Activated T-helper 17 cell treated with anti-CD3 and anti-CD28 coated beads, Interleukin-2, amount 50 U/mL, for 72 hours (primary cell): ENCODE results near the gene ANKLE1. TPM values are rescaled to one million over a fixed set of nuclear protein-coding genes. Genes with fewer than 3 reads are reported as not detected.
"Not testable (repeated sequence)": the region's sequence is repeated elsewhere in the genome, so short reads cannot be mapped to it uniquely, and the experiment has no call there.

Experiments used
- ATAC-seq: fragments of 150-1000 bp; cut with Tn5 transposase; replicated peaks from 2 replicates; pipeline ENCODE4 v1.10.0; 2021; ENCODE audit warnings: mild to moderate bottlenecking, moderate library complexity
- H3K27ac Mint-ChIP-seq: one replicate; pipeline ENCODE4 v1.8.0; 2022; ENCODE audit warnings: mixed read lengths
- H3K27me3 Mint-ChIP-seq: one replicate; pipeline ENCODE4 v1.8.0; 2022; ENCODE audit warnings: mixed read lengths
- H3K36me3 Mint-ChIP-seq: one replicate; pipeline ENCODE4 v1.8.0; 2022; ENCODE audit warnings: low read depth, mild to moderate bottlenecking, mixed read lengths
- H3K4me1 Mint-ChIP-seq: one replicate; pipeline ENCODE4 v1.8.0; 2022; ENCODE audit warnings: mixed read lengths
- H3K4me3 Mint-ChIP-seq: one replicate; pipeline ENCODE4 v1.8.0; 2022; ENCODE audit warnings: mild to moderate bottlenecking, mixed read lengths
- H3K9me3 Mint-ChIP-seq: one replicate; pipeline ENCODE4 v1.8.0; 2022; ENCODE audit warnings: mixed read lengths
- total RNA-seq, 2 donors: library from RNA; stranded (reverse); gene quantifications; one replicate each; pipeline ENCODE4 v1.2.3, GENCODE V29; 2022

Gene ANKLE1
- total RNA-seq, 2 donors from 2014 or later, result 4.4 to 11.6 TPM

- Mint-ChIP-seq H3K27me3 (no peaks in the 10 kb centered on the region), H3K4me3 (no peak overlapping the region), H3K36me3 (peaks cover 13% of the 10 kb centered on the region), H3K9me3 (no peaks in the 10 kb centered on the region), H3K4me1 (peaks cover 6% of the 10 kb centered on the region), H3K27ac (no peak overlapping the region)
- no peak for ATAC-seq
These were observed 17.7 kb upstream of the ANKLE1 start for GRCh38 chr19:17263712-17264640.

DNA sequence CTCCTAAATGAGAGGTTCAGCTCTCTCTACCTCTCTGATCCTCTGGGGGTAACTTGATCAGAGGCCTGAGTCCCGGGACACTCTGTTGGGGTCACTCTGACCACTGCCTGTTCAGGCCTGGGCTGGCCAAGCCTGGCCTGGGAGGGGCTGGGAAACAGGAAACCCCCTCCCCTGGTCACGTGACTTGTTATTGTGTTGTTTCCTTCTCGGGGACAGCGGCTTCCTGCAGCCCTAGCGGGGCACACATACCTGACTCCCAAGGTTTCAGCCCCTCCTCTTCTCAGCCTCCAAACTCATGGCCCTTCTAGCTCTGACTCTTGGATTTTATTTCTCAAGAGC, 17.1 kb upstream of the ANKLE1 start, which contains the start of gene USHBP1:
Gene USHBP1 (minus strand): TSS at position 105 of the 339 bp plus-strand sequence. CDS start 446 bp downstream, outside the sequence.
- no peak within 1 kb of the TSS for H3K27ac Mint-ChIP-seq
- H3K4me1 Mint-ChIP-seq, result peaks cover 6% of the 10 kb centered on the region
- H3K36me3 Mint-ChIP-seq, result peaks cover 20% of the 10 kb centered on the region
- no peak for ATAC-seq
- no peak within 1 kb of the TSS for H3K4me3 Mint-ChIP-seq
- H3K27me3 Mint-ChIP-seq, result no peaks in the 10 kb centered on the region
- H3K9me3 Mint-ChIP-seq, result no peaks in the 10 kb centered on the region

DNA sequence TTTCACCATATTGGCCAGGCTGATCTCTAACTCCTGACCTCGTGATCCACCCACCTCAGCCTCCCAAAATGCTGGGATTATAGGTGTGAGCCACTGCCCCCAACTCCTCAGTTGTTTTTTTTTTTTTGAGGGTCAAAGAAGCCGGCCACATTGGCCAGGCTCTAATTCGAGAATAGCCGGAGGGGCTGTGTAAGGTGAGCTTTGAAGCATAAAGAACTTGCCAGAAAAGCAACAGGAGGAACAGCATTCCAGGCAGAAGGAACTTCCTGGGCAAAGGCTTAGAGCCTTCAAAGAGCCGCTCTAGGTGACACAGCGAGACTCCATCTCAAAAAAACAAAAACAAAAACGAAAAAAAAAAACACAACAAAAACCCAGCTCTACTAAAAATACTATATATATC, 15.7 kb upstream of the ANKLE1 start:
- no peak overlapping the region for H3K27ac Mint-ChIP-seq
- H3K9me3 Mint-ChIP-seq, result no peaks in the 10 kb centered on the region
- H3K36me3 Mint-ChIP-seq, result peaks cover 34% of the 10 kb centered on the region
- H3K4me1 Mint-ChIP-seq, result peaks cover under 1% of the 10 kb centered on the region
- H3K4me3 Mint-ChIP-seq, result no peak overlapping the region
- no peak for ATAC-seq
- H3K27me3 Mint-ChIP-seq, result no peaks in the 10 kb centered on the region

DNA sequence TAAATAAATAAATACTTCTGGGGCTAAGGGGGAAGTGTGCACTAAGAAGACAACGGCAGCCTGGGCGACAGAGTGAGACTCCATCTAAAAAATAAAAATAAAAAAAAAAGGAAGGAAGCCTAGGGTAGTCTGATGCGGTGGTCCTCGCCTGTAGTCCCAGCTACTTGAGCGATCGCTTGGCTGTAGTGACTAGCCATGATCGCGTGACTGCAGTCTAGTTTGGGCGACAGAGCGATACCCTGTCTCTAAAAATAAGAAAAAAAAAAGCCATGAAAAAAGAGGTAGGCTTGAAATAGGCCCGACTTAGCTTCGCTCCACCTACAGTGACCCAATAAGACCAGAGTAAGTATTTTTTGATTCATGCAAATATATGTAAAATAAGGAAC, 15.1 kb upstream of the ANKLE1 start:
- no peaks in the 10 kb centered on the region for H3K4me1 Mint-ChIP-seq
- peak overlapping the region; percentile 72 for H3K27ac Mint-ChIP-seq
- H3K27me3 Mint-ChIP-seq, result no peaks in the 10 kb centered on the region
- H3K4me3 Mint-ChIP-seq, result peak overlapping the region; percentile 90
- peaks cover 39% of the 10 kb centered on the region for H3K36me3 Mint-ChIP-seq
- ATAC-seq, result no peak
- H3K9me3 Mint-ChIP-seq, result no peaks in the 10 kb centered on the region

- H3K36me3 Mint-ChIP-seq, result peaks cover 44% of the 10 kb centered on the region
- no peaks in the 10 kb centered on the region for H3K4me1 Mint-ChIP-seq
- H3K27me3 Mint-ChIP-seq, result no peaks in the 10 kb centered on the region
These were observed 14.5 kb upstream of the ANKLE1 start, which contains the start of gene BABAM1 for GRCh38 chr19:17266975-17267788. TSS of gene BABAM1 (plus strand) at chr19:17267443. CDS start at chr19:17268807, 1,364 bp downstream.

GRCh38 chr19:17268754-17269153, 12.9 kb upstream of the ANKLE1 start:
- H3K4me3 Mint-ChIP-seq, result peak overlapping the region; percentile 90
- no peak for ATAC-seq
- no peaks in the 10 kb centered on the region for H3K27me3 Mint-ChIP-seq
- H3K27ac Mint-ChIP-seq, result no peak overlapping the region
- H3K9me3 Mint-ChIP-seq, result no peaks in the 10 kb centered on the region
- H3K36me3 Mint-ChIP-seq, result peaks cover 55% of the 10 kb centered on the region
- H3K4me1 Mint-ChIP-seq, result no peaks in the 10 kb centered on the region

More at GRCh38 chr19:17266975-17267788, 14.5 kb upstream of the ANKLE1 start, which contains the start of gene BABAM1:
- peak; percentile 96 for ATAC-seq
- H3K27ac Mint-ChIP-seq, result peak within 1 kb of the TSS; percentile 72
- H3K9me3 Mint-ChIP-seq, result no peaks in the 10 kb centered on the region
- H3K4me3 Mint-ChIP-seq, result peak within 1 kb of the TSS; percentile 90

- not testable (repeated sequence) for H3K4me3 Mint-ChIP-seq, H3K27ac Mint-ChIP-seq, ATAC-seq, H3K4me1 Mint-ChIP-seq, H3K9me3 Mint-ChIP-seq, H3K27me3 Mint-ChIP-seq
- peaks cover 81% of the 10 kb centered on the region for H3K36me3 Mint-ChIP-seq
These were observed 6.8 kb upstream of the ANKLE1 start for GRCh38 chr19:17274892-17275291.

- H3K36me3 Mint-ChIP-seq, result peaks cover 74% of the 10 kb centered on the region
- no peaks in the 10 kb centered on the region for H3K4me1 Mint-ChIP-seq
- no peak for ATAC-seq
- H3K27me3 Mint-ChIP-seq, result no peaks in the 10 kb centered on the region
- H3K9me3 Mint-ChIP-seq, result no peaks in the 10 kb centered on the region
- H3K27ac Mint-ChIP-seq, result no peak overlapping the region
- H3K4me3 Mint-ChIP-seq, result no peak overlapping the region
These were observed 6.1 kb upstream of the ANKLE1 start for GRCh38 chr19:17275441-17276175.

- H3K27me3 Mint-ChIP-seq, result no peaks in the 10 kb centered on the region
- H3K36me3 Mint-ChIP-seq, result peaks cover 43% of the 10 kb centered on the region
- H3K4me3 Mint-ChIP-seq, result no peak overlapping the region
- no peak overlapping the region for H3K27ac Mint-ChIP-seq
- no peaks in the 10 kb centered on the region for H3K9me3 Mint-ChIP-seq
- no peaks in the 10 kb centered on the region for H3K4me1 Mint-ChIP-seq
- no peak for ATAC-seq
These were observed 2.3 kb upstream of the ANKLE1 start for GRCh38 chr19:17279436-17279835.

DNA sequence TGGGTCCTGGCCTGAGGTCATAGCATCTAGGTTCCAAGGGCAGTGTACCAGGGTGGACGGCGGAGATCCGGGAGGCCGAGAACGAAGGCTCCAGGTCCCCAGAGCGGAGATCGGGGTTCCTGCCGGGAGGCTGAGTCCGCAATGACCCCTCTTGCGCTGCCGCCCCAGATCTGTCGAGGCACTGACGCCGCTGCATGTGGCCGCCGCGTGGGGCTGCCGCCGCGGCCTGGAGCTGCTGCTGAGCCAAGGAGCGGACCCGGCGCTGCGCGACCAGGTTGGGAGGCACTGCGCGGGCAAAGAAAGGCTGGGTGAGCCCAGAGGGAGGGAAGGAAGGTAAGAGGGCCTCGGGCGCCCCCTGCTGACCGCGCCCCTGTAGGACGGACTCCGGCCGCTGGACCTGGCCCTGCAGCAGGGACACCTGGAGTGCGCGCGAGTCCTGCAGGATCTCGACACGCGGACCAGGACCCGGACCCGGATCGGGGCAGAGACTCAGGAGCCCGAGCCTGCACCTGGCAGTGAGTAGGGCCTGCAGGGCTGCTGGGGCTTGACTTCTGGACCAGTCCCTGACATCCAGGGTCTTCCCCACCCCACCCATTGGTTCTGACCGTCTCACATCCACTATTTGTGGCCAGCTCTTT, 906 bp downstream of the ANKLE1 start:
- Mint-ChIP-seq H3K4me1 (no peaks in the 10 kb centered on the region), H3K9me3 (no peaks in the 10 kb centered on the region), H3K27me3 (no peaks in the 10 kb centered on the region), H3K36me3 (peaks cover 11% of the 10 kb centered on the region), H3K27ac (no peak overlapping the region), H3K4me3 (peak overlapping the region; percentile 84)
- ATAC-seq, result peak; percentile 94

- Mint-ChIP-seq H3K9me3 (no peaks in the 10 kb centered on the region), H3K27ac (no peak overlapping the region), H3K36me3 (peaks cover 9% of the 10 kb centered on the region), H3K4me1 (no peaks in the 10 kb centered on the region), H3K27me3 (no peaks in the 10 kb centered on the region), H3K4me3 (peak overlapping the region; percentile 84)
- ATAC-seq, result no peak
These were observed 1.8 kb downstream of the ANKLE1 start for GRCh38 chr19:17283504-17283996.

GRCh38 chr19:17285415-17286135, 3.9 kb downstream of the ANKLE1 start:
- Mint-ChIP-seq H3K4me3 (no peak overlapping the region), H3K4me1 (no peaks in the 10 kb centered on the region), H3K27ac (no peak overlapping the region), H3K27me3 (no peaks in the 10 kb centered on the region), H3K9me3 (no peaks in the 10 kb centered on the region), H3K36me3 (no peaks in the 10 kb centered on the region)
- no peak for ATAC-seq

GRCh38 chr19:17286263-17286662, 4.6 kb downstream of the ANKLE1 start:
- Mint-ChIP-seq H3K36me3 (no peaks in the 10 kb centered on the region), H3K27me3 (no peaks in the 10 kb centered on the region), H3K4me1 (no peaks in the 10 kb centered on the region), H3K9me3 (no peaks in the 10 kb centered on the region), H3K4me3 (no peak overlapping the region), H3K27ac (no peak overlapping the region)
- ATAC-seq, result no peak
